ENCODE measurements around the gene MEPCE.

DNA sequence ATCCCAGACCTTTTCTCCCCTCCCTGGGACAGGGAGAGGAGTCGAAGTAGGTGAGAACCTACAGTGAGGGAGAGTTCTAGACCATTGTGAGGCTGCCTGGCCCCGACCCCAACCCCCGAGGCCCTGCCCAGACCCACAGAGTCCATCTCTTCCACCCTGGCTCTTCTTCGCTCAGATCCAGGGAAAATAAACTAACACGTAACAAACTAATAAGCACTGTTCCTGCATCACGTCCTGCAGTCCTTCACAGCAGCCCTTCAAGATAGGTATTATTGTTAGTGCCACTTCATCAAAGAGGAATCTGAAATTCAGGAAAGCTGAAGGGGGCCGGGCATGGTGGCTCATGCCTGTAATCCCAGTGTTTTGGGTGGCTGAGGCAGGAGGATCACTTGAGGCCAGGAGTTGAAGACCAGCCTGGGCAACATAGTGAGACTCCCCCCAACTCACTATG, 34.6 kb downstream of the MEPCE start, which contains the start of gene SPACDR:
- TF ChIP-seq, protein P1, sequence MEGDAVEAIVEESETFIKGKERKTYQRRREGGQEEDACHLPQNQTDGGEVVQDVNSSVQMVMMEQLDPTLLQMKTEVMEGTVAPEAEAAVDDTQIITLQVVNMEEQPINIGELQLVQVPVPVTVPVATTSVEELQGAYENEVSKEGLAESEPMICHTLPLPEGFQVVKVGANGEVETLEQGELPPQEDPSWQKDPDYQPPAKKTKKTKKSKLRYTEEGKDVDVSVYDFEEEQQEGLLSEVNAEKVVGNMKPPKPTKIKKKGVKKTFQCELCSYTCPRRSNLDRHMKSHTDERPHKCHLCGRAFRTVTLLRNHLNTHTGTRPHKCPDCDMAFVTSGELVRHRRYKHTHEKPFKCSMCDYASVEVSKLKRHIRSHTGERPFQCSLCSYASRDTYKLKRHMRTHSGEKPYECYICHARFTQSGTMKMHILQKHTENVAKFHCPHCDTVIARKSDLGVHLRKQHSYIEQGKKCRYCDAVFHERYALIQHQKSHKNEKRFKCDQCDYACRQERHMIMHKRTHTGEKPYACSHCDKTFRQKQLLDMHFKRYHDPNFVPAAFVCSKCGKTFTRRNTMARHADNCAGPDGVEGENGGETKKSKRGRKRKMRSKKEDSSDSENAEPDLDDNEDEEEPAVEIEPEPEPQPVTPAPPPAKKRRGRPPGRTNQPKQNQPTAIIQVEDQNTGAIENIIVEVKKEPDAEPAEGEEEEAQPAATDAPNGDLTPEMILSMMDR (conservative IDR thresholded peaks at IDR 0.05; ENCODE audit: low read depth in 2 of 2): no peak
- no peak for TF ChIP-seq JUNB (IDR thresholded peaks at IDR 0.05; ENCODE audit: unreplicated experiment)
- TF ChIP-seq EZH2 (IDR thresholded peaks at IDR 0.05; ENCODE audit: low read depth, unreplicated experiment): no peak
- TF ChIP-seq CREB1 (CRISPR knock-in tag; IDR thresholded peaks at IDR 0.05; ENCODE audit: low read depth): no peak
- TF ChIP-seq, protein P2, sequence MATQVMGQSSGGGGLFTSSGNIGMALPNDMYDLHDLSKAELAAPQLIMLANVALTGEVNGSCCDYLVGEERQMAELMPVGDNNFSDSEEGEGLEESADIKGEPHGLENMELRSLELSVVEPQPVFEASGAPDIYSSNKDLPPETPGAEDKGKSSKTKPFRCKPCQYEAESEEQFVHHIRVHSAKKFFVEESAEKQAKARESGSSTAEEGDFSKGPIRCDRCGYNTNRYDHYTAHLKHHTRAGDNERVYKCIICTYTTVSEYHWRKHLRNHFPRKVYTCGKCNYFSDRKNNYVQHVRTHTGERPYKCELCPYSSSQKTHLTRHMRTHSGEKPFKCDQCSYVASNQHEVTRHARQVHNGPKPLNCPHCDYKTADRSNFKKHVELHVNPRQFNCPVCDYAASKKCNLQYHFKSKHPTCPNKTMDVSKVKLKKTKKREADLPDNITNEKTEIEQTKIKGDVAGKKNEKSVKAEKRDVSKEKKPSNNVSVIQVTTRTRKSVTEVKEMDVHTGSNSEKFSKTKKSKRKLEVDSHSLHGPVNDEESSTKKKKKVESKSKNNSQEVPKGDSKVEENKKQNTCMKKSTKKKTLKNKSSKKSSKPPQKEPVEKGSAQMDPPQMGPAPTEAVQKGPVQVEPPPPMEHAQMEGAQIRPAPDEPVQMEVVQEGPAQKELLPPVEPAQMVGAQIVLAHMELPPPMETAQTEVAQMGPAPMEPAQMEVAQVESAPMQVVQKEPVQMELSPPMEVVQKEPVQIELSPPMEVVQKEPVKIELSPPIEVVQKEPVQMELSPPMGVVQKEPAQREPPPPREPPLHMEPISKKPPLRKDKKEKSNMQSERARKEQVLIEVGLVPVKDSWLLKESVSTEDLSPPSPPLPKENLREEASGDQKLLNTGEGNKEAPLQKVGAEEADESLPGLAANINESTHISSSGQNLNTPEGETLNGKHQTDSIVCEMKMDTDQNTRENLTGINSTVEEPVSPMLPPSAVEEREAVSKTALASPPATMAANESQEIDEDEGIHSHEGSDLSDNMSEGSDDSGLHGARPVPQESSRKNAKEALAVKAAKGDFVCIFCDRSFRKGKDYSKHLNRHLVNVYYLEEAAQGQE (IDR thresholded peaks at IDR 0.05; ENCODE audit: unreplicated experiment): no peak
- TF ChIP-seq EZH2phosphoT487 (IDR thresholded peaks at IDR 0.05; ENCODE audit: unreplicated experiment): no peak
- TF ChIP-seq POLR2AphosphoS5 (IDR thresholded peaks at IDR 0.05; ENCODE audit: low read depth): no peak
- TF ChIP-seq ZNF114 (CRISPR knock-in tag; IDR thresholded peaks at IDR 0.05): no peak
- TF ChIP-seq ZNF331 (CRISPR knock-in tag; IDR thresholded peaks at IDR 0.05; ENCODE audit: low read depth): no peak
- TF ChIP-seq STAT1 (IDR thresholded peaks at IDR 0.05; ENCODE audit: unreplicated experiment): no peak
- TF ChIP-seq NANOG (IDR thresholded peaks at IDR 0.05; ENCODE audit: borderline replicate concordance): no peak
- TF ChIP-seq, protein P3, sequence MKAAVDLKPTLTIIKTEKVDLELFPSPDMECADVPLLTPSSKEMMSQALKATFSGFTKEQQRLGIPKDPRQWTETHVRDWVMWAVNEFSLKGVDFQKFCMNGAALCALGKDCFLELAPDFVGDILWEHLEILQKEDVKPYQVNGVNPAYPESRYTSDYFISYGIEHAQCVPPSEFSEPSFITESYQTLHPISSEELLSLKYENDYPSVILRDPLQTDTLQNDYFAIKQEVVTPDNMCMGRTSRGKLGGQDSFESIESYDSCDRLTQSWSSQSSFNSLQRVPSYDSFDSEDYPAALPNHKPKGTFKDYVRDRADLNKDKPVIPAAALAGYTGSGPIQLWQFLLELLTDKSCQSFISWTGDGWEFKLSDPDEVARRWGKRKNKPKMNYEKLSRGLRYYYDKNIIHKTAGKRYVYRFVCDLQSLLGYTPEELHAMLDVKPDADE (IDR thresholded peaks at IDR 0.05): no peak
- TF ChIP-seq, protein P4, sequence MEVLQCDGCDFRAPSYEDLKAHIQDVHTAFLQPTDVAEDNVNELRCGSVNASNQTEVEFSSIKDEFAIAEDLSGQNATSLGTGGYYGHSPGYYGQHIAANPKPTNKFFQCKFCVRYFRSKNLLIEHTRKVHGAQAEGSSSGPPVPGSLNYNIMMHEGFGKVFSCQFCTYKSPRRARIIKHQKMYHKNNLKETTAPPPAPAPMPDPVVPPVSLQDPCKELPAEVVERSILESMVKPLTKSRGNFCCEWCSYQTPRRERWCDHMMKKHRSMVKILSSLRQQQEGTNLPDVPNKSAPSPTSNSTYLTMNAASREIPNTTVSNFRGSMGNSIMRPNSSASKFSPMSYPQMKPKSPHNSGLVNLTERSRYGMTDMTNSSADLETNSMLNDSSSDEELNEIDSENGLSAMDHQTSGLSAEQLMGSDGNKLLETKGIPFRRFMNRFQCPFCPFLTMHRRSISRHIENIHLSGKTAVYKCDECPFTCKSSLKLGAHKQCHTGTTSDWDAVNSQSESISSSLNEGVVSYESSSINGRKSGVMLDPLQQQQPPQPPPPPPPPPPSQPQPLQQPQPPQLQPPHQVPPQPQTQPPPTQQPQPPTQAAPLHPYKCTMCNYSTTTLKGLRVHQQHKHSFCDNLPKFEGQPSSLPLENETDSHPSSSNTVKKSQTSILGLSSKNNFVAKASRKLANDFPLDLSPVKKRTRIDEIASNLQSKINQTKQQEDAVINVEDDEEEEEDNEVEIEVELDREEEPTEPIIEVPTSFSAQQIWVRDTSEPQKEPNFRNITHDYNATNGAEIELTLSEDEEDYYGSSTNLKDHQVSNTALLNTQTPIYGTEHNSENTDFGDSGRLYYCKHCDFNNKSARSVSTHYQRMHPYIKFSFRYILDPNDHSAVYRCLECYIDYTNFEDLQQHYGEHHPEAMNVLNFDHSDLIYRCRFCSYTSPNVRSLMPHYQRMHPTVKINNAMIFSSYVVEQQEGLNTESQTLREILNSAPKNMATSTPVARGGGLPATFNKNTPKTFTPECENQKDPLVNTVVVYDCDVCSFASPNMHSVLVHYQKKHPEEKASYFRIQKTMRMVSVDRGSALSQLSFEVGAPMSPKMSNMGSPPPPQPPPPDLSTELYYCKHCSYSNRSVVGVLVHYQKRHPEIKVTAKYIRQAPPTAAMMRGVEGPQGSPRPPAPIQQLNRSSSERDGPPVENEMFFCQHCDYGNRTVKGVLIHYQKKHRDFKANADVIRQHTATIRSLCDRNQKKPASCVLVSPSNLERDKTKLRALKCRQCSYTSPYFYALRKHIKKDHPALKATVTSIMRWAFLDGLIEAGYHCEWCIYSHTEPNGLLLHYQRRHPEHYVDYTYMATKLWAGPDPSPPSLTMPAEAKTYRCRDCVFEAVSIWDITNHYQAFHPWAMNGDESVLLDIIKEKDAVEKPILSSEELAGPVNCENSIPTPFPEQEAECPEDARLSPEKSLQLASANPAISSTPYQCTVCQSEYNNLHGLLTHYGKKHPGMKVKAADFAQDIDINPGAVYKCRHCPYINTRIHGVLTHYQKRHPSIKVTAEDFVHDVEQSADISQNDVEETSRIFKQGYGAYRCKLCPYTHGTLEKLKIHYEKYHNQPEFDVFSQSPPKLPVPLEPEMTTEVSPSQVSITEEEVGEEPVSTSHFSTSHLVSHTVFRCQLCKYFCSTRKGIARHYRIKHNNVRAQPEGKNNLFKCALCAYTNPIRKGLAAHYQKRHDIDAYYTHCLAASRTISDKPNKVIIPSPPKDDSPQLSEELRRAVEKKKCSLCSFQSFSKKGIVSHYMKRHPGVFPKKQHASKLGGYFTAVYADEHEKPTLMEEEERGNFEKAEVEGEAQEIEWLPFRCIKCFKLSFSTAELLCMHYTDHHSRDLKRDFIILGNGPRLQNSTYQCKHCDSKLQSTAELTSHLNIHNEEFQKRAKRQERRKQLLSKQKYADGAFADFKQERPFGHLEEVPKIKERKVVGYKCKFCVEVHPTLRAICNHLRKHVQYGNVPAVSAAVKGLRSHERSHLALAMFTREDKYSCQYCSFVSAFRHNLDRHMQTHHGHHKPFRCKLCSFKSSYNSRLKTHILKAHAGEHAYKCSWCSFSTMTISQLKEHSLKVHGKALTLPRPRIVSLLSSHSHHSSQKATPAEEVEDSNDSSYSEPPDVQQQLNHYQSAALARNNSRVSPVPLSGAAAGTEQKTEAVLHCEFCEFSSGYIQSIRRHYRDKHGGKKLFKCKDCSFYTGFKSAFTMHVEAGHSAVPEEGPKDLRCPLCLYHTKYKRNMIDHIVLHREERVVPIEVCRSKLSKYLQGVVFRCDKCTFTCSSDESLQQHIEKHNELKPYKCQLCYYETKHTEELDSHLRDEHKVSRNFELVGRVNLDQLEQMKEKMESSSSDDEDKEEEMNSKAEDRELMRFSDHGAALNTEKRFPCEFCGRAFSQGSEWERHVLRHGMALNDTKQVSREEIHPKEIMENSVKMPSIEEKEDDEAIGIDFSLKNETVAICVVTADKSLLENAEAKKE (CRISPR knock-in tag; IDR thresholded peaks at IDR 0.05): no peak

Data from GM23338 (cell line).